ENCODE results near the gene TTF1.

The TTF1 gene

DNA sequence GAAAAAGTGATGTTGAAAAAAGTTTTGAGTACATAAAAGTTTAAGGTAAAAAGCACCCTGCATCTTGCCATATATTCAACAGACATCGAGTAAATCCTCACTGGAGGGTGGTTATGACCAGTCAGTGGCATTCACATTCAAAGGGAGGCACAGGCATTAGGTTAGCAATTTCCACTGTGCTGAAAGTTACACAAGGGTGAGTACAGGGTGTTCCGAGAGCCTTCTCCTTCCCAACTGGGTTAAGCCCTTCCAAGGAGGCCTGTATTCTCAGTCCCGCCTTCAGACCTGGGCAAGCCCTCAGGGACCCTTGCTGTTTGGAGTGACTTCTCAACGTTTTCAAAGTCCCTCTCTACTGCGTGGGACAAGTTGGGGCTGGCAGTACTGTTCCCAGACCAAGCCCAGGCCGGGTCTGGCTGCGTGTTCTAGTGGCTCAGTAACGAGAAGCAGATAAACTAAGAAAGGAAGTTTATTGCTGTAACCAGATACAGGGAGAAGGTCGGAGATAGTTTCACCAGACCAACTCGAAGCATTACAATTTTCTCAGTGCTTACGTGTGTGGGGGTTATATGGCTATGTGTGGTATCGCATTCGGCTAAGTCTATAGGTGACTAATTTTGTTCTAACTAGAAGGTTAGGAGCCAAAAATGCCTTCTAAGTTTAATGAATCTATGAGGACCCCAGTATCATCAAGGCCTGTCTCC is 38.9 kb downstream of the TTF1 start:
- TF ChIP-seq, protein P1, sequence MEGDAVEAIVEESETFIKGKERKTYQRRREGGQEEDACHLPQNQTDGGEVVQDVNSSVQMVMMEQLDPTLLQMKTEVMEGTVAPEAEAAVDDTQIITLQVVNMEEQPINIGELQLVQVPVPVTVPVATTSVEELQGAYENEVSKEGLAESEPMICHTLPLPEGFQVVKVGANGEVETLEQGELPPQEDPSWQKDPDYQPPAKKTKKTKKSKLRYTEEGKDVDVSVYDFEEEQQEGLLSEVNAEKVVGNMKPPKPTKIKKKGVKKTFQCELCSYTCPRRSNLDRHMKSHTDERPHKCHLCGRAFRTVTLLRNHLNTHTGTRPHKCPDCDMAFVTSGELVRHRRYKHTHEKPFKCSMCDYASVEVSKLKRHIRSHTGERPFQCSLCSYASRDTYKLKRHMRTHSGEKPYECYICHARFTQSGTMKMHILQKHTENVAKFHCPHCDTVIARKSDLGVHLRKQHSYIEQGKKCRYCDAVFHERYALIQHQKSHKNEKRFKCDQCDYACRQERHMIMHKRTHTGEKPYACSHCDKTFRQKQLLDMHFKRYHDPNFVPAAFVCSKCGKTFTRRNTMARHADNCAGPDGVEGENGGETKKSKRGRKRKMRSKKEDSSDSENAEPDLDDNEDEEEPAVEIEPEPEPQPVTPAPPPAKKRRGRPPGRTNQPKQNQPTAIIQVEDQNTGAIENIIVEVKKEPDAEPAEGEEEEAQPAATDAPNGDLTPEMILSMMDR (IDR thresholded peaks at IDR 0.05), result no peak

DNA sequence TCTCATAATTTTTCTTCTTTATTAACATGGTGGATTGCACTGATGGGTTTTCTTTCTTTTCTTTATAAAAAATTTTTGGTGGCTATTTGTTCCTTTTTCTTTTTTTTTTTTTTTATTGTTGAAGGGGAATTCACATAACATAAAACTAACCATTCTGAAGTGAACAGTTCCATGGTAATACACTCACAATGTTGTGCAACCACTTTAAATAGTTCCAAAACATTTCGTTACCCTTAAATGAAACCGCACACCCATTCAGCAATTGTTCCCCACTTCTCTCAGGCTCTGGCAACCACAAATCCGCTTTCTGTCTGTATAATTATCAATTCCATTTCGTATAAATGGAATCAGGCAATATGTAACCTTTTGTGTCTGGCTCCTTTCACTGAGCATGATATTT is 40.2 kb downstream of the TTF1 start:
- Histone ChIP-seq H3K27ac (no peak overlapping the region), H3K4me3 (no peak overlapping the region)
- DNase-seq (ENCODE audit: low spot score), result no peak
- TF ChIP-seq, protein P1 (IDR thresholded peaks at IDR 0.05), result no peak

More for the DNA sequence above, 38.9 kb downstream of the TTF1 start:
- no peak for DNase-seq (ENCODE audit: low spot score)
- Histone ChIP-seq H3K4me3 (no peak overlapping the region), H3K27ac (no peak overlapping the region)

DNA sequence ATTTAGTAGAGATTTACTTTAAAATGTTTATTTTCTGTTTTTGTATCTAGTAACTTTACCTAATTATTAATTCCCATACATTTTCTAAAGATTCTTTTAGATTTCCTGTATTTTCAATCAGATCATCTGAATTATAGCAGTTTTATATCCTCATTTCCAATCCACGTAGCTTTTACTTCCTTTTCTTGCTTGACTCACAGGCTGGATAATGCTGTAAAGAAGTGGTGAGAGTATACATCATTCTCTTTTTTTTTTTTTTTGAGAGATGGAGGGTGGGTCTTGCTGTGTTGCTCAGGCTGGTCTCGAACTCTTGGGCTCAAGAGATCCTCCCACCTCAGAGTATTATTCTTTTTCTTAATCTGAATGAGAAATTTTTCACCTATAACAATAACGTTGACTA is 40.7 kb downstream of the TTF1 start:
- no peak overlapping the region for H3K27ac ChIP-seq
- TF ChIP-seq, protein P1 (IDR thresholded peaks at IDR 0.05), result no peak
- DNase-seq (ENCODE audit: low spot score), result no peak
- no peak overlapping the region for H3K4me3 ChIP-seq

DNA sequence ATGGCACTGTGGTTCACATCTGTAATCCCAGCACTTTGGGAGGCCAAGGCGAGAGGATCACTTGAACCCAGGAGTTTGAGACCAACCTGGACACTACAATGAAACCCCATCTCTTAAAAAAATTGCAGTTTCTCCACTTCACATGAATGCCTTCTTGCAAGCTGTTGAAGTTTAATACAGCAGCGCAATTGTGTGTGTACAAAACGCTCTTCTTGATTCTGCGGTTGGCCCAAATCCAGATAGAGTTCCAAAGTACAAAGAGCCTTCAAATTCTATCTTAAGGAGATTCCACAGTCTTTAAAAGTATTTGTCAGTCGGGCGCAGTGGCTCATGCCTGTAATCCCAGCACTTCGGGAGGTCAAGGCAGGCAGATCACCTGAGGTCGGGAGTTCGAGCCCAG is 42.6 kb downstream of the TTF1 start:
- H3K4me3 ChIP-seq, result no peak overlapping the region
- TF ChIP-seq, protein P1 (IDR thresholded peaks at IDR 0.05), result no peak
- H3K27ac ChIP-seq, result no peak overlapping the region
- DNase-seq (ENCODE audit: low spot score), result no peak

DNA sequence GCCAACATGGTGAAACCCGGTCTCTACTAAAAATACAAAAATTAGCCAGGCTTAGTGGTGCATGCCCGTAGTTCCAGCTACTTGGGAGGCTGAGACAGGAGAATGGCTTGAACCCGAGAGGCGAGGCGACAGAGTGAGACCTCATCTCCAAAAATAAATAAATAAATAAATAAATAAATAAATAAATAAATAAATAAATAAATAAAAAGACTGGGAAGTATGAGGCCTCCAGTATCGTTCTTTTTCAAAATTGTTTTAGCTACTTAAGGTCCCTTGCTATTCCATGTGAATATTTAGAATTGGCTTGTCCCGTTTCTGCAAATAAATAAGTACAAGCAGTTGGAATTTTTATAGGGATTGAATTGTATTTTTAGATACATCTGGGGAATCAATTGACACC is 48.9 kb downstream of the TTF1 start:
- TF ChIP-seq, protein P1 (IDR thresholded peaks at IDR 0.05), result no peak
- Histone ChIP-seq H3K4me3 (no peak overlapping the region), H3K27ac (no peak overlapping the region)
- DNase-seq (ENCODE audit: low spot score), result no peak

DNA sequence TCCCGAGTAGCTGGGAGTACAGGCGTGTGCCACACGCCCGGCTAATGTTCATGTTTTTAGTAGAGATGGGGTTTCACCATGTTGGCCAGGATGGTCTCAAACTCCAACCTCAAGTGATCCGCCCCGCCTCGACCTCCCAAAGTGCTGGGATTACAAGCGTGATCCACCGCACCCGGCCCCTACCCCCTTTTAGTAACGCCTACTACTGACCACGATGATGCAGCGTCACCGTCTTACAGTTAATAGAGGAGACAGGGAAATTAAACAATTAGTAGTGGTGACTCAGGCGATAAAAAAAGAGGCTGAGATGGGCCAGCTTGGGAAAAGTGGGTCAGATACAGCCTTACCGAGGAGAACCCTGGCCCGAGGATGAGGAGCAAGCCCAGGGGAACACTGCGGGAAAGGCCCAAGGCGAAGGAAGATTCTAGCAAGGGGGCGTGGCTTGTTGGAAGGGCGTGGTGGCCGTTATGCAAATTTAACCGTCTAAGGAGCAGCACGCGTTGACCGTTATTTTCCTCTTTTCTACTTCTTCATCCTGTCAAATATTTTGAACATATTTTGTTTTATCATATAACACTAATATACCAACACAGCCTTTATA is 50.2 kb downstream of the TTF1 start:
- H3K27ac ChIP-seq, result no peak overlapping the region
- TF ChIP-seq, protein P1 (IDR thresholded peaks at IDR 0.05), result no peak
- no peak for DNase-seq (ENCODE audit: low spot score)
- H3K4me3 ChIP-seq, result no peak overlapping the region

All from coronary artery (tissue), 2 donors.